Frontal cortex (tissue), 4 donors: ENCODE measurements around the gene EFS. TPM values are rescaled to one million over a fixed set of nuclear protein-coding genes. Genes with fewer than 3 reads are reported as not detected.
"Not testable (repeated sequence)": the region's sequence is repeated elsewhere in the genome, so short reads cannot be mapped to it uniquely, and the experiment has no call there.

Experiments used
- DNase-seq, 2 donors: peaks; one replicate each; pipeline ENCODE4 v3.0.0; 2012; ENCODE audit warnings: low spot score in 2 of 2
- FAIRE-seq: peaks from 2 replicates; lab custom pipeline; 2012; peaks lifted over from hg19 to GRCh38; lab: Jason Lieb, UNC
- total RNA-seq: library from RNA; depleted of rRNA; stranded (reverse); fragments of >200 nt; gene quantifications from one replicate; pipeline ENCODE4 v1.2.3, GENCODE V29; 2014
- donor health status: control.
- donor health status: control.
- donor health status: control.

EFS gene
- total RNA-seq, 1 donor from 2014 or later, result 6.9 TPM

DNA sequence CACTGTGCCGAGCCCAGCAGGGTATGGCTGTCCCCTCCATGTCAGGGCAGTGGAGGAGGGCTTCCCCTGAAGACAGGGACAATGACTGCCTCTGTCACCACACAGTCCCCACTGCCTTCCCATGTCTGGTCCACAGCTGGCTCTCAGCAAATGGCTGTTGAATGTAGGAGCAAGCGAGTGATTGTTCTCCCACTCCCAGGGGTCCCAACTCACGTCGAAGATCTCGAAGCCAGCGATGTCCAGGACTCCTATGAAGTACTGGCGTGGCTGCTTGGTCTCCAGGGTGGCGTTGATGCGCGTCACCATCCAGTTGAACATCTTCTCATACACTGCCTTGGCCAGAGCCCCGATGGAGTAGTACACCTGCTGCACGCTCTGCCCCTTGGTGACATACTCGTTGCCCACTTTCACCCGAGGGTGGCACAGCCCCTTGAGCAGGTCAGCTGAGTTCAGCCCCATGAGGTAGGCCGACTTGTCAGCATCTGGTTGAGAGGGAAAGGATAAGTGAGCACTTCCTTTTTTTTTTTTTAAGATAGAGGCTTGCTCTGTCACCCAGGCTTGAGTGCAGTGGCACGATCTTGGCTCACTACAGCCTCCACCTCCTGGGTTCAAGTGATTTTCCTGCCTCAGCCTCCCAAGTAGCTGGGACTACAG lies 35.7 kb upstream of the EFS start:
- not testable (repeated sequence) for DNase-seq, FAIRE-seq

GRCh38 chr14:23399591-23399990 lies 34.6 kb upstream of the EFS start:
- DNase-seq (no peak), FAIRE-seq (no peak)

GRCh38 chr14:23399136-23399535 lies 34.2 kb upstream of the EFS start:
- FAIRE-seq, result no peak
- no peak for DNase-seq

DNA sequence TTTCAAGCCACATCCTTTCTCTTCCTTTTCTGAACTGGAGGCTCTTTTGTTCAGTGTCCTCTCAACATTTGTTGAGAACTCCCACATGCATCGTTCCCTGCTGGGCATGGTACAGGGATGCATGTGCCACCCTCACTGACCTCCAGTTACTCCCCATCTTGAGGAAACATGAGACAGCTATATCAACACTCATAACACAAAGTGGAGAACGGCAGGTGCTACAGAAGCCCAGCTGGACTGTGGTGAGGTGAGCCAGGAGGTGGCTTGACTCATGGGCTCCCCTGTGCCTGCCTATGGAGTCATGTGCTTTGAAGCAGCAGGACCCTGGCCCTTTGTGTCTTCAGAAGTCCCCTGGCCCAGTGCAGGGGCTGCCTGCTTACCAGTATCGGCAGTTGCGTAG lies 33.4 kb upstream of the EFS start:
- FAIRE-seq, result no peak
- no peak for DNase-seq

- no peak for DNase-seq
- FAIRE-seq, result no peak
Measured at GRCh38 chr14:23396781-23397407, 31.9 kb upstream of the EFS start.

DNA sequence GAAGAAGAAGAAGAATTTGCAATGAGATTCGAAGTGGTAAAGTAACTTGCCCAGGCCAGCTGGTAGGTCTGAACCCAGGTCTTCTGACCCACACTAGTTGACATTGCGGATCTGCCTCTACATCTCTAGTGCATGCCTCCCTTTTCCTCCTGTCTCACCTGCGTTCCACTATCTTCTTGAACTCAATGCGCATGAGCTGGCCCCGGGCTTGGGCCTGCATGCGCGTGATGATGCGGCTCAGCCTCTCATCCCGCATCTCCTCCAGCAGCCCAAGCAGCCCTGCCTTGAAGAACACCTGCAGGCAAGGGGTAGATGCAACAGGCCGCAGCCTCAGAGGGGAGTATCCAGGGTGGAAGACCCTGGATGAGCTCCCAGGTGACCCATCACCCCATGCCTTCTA lies 31.2 kb upstream of the EFS start:
- DNase-seq, result no peak
- no peak for FAIRE-seq

GRCh38 chr14:23392613-23393012 lies 27.6 kb upstream of the EFS start:
- no peak for DNase-seq
- no peak for FAIRE-seq

DNA sequence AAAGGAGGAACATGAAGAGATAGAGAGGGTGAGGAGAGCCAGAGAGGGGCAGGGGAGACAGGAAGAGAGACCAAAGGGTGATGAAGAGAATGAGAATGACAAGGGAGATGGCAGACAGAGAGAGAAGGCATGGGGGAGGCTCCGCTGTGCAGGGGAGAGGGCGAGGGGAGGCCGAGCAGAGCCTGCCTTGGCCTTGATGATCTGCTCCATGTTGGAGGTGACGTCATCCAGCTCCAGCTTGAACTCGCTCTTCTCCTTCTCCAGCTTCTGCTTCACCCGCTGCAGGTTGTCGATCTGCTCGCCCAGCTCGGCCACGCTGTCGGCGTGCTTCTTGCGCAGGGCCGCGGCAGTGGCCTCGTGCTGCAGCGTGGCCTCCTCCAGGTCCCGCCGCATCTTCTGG lies 24.9 kb upstream of the EFS start:
- not testable (repeated sequence) for DNase-seq, FAIRE-seq

- DNase-seq (no peak), FAIRE-seq (no peak)
Measured at GRCh38 chr14:23389396-23389795, 24.4 kb upstream of the EFS start.

- FAIRE-seq, result no peak
- DNase-seq, result no peak
Measured at GRCh38 chr14:23388996-23389395, 24.0 kb upstream of the EFS start.

- no peak for DNase-seq
Measured at GRCh38 chr14:23387916-23388882, 23.2 kb upstream of the EFS start.

DNA sequence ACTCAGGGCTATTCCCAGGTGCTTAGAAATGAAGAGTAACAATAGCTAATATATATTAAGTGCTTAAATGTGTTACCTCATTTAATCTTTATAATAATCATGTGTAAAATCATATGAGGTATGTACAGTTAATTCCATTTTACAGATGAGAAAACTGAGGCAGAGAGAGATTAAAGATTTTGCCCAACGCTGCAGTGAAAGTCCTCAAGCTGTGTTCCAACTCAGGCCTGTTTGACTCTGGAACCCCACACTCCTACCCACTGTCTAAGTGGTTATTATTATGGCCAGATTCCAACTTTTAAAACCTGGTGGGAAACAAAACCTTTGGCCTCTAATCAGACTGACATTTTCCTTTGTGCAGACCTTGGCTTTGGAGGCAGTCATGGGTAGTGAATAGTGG lies 22.0 kb upstream of the EFS start:
- FAIRE-seq (no peak), DNase-seq (no peak)

More at GRCh38 chr14:23387916-23388882, 23.2 kb upstream of the EFS start:
- no peak for FAIRE-seq

GRCh38 chr14:23386266-23386657 lies 21.3 kb upstream of the EFS start:
- DNase-seq, result not testable (repeated sequence)

GRCh38 chr14:23385642-23386265 lies 20.8 kb upstream of the EFS start:
- no peak for DNase-seq
- FAIRE-seq, result no peak

More at GRCh38 chr14:23386266-23386657, 21.3 kb upstream of the EFS start:
- FAIRE-seq, result not testable (repeated sequence)

DNA sequence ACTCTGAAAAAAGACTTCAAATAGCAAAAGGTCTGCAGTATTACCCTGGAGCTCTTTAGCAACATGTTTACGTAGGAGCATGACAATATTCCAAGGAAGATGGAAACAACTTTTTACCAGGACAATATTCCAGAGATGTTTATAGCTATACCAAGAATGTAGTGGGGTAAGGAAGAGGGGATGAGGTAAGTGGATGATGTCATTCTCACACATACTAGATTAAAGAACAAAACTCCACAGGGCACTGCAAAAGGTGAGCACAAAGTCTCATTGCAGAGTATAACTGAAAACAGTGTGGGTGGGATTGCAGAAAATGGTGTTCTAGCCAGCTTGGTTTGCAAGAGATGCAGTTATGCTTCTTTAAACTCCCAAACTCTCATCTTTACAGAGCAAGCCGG lies 20.3 kb upstream of the EFS start:
- no peak for FAIRE-seq
- peak in 1 of 2 donors; percentile 37 for DNase-seq

DNA sequence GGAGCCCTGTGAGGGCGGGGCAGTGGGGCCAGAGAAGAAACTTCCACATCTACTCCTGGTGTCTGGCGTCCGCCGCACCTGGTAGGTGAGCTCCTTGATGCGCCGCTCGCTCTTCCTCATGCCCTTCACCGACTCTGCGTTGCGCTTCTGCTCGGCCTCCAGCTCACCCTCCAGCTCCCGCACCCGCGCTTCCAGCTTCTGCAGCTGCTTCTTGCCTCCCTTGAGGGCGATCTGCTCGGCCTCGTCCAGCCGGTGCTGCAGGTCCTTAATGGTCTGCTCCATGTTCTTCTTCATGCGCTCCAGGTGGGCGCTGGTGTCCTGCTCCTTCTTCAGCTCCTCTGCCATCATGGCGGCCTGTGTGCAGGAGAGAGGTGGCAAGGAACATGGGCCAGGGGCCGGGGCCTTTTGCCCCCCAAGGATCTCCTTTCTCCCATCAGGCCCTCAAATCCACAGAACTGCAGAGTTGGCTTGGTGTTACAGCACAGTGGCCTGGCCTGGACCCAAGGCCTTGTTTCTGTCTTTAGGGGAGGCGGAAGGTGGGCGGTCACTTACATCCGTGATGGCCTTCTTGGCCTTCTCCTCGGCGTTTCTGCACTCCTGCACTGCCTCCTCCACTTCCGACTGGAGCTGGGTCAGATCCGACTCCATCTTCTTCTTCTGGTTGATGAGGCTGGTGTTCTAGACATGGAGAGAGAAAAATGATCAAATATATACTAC lies 19.6 kb upstream of the EFS start:
- FAIRE-seq (no peak), DNase-seq (no peak)

GRCh38 chr14:23382731-23383440 lies 17.9 kb upstream of the EFS start:
- no peak for FAIRE-seq
- DNase-seq, result no peak

- FAIRE-seq, result no peak
- DNase-seq, result no peak
Measured at GRCh38 chr14:23382276-23382675, 17.3 kb upstream of the EFS start.

DNA sequence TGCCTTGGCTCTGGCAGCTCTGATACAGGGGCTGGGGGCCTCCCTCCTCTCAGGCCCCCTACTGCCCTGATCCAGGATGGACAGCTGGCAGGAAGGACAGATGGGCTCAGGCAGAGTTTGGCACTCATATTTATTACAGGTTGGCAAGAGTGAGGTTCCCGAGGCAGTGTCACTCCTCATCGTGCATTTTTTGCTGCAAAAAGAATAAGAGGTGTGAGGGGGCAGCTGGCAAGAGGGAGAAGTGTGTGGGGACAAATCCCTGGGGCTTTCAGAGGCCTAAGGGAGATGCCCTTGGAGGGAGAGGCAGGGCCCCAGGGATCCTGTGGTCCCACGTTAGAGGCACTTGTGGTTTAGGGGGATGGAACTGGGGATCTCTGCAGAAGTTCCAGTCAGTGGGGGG lies 16.9 kb upstream of the EFS start:
- no peak for FAIRE-seq
- DNase-seq, result no peak
